ENCODE measurements around the gene FECH.
"Not testable (repeated sequence)": the region's sequence is repeated elsewhere in the genome, so short reads cannot be mapped to it uniquely, and the experiment has no call there.

FECH gene, protein sequence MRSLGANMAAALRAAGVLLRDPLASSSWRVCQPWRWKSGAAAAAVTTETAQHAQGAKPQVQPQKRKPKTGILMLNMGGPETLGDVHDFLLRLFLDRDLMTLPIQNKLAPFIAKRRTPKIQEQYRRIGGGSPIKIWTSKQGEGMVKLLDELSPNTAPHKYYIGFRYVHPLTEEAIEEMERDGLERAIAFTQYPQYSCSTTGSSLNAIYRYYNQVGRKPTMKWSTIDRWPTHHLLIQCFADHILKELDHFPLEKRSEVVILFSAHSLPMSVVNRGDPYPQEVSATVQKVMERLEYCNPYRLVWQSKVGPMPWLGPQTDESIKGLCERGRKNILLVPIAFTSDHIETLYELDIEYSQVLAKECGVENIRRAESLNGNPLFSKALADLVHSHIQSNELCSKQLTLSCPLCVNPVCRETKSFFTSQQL

DNA sequence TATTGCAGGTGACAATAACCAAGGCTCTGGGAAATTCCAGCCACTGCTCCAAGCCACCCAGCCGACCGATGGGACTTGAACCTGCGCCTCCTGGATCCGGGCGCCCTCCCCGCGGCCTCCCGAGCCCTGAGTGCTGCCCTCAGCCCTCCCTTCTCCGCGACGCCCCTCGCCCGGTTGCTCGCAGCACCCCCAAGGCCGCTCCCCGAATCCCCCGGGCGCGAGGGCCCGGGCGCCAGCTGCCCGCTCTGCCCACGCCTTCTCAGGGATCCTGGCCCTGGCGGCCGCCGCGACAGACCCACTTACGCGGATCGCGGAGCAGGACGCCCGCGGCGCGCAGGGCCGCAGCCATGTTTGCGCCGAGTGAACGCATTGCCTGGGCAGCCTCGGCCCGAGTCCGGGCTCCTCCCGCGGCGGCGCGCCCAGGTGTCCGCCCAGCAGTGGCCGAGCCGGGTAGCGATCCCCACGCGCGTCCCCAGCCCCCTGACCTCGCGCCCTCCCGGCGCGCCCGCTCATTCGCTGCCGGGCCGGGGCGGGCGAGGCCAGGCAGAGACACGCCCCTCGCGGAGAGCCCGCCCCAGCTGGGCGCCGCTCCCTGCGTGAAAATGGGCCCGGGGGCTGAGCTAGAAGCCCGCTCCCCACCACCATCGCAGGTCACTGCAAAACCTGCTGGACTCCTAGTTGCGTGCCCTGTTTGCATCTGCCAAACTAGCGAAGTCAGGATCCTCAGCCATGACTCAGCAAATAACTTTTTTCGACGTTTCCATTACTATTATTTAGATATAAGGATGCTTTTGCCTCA lies at the start of gene FECH:
Gene FECH (minus strand): TSS at position 452 of the 799 bp plus-strand sequence. CDS start 82 bp downstream, at position 370.
- DNase-seq, result peak; percentile 10 to 90 (median 66)

DNA sequence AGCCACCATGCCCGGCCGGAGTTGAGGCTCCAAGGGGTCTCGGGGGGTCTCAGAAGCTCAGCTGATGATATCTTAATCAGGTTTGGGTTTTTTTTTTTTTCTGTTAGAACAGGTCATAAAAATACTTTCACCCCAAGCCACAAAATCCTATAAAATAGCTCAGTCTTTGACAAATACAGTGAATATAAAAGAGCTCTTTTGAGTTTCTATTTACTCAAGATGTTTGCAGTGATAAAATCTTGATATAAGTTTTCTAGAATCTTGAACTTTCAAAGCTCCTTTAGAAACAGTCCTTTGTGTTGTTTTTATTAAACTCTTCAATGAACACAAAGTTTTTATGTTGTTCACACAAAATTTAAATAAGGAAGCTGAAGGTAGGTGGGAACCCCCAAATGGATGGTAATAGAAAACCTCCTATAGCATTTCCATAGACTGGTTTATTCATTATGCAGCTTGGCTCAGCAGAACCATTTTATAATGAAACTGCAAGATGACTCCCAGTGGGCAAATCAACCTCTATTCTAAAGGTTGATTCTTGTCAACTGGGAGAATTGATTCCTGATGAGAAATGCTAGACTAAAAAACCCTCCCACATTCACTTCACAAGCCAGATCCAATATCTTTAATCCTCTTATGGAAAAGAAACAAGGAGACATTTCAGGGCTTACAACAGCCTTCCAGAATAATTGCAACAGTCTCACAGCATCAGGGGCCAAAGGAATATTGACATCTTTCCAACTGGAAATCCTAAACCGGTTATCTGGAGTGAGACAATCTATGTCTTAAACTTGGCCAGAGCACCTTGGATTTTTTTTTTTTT lies 48.7 kb upstream of the FECH start:
- DNase-seq, result no peak

DNA sequence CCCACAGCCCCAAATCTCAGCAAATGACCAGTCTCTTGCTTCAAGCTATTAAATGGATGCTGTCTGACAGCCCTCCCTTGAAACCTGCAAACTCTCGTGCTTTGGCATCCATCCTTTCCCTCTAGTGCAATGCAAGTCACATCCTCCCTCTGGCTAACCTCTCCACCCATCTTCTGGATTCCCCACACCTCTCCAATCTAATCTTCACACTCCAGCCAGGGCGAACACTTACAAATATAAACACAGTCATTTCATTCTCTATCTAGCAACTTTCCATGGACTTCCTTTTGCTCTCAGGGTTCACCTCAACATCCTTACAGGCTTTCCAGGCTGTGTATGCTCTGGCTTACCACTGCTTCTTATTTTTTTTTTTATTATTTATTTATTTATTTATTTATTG lies 45.2 kb upstream of the FECH start:
- DNase-seq, result no peak

DNA sequence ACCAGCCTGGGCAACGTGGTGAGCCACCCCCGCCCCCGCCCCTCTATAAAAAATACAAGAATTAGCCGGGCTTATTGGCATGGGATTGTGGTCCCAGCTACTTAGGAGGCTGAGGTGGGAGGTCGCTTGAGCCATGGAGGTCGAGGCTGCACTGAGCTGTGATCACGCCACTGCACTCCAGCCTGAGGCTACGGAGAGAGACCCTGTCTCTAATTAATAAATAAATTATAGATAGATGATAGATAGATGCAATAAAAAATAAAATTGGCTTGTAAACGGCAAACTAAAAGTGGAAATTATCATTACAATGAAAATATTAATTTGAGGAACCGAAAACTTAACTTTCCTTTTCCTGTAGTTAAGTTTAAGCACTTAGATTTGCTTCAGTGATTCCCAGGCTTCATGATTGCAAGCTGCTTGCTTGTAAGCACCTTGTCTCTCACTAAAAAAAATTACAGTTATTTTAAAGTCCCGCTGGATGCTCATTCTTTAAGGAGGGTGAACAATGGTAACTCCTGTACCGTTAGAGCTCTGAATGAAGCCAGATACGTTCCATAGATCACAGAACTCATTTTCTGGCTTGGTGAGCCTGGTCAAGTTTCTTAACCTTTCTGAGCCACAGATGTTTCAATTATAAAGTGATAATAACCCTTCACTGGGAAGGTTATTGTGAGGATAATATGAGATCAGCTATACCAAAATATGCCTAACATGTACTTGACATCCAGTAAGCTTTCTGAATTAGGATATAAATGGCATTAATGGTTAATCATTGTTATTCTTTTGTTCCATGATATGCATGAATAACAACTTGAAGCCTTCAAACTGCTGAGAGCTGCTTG lies 44.5 kb upstream of the FECH start:
- DNase-seq, result no peak

DNA sequence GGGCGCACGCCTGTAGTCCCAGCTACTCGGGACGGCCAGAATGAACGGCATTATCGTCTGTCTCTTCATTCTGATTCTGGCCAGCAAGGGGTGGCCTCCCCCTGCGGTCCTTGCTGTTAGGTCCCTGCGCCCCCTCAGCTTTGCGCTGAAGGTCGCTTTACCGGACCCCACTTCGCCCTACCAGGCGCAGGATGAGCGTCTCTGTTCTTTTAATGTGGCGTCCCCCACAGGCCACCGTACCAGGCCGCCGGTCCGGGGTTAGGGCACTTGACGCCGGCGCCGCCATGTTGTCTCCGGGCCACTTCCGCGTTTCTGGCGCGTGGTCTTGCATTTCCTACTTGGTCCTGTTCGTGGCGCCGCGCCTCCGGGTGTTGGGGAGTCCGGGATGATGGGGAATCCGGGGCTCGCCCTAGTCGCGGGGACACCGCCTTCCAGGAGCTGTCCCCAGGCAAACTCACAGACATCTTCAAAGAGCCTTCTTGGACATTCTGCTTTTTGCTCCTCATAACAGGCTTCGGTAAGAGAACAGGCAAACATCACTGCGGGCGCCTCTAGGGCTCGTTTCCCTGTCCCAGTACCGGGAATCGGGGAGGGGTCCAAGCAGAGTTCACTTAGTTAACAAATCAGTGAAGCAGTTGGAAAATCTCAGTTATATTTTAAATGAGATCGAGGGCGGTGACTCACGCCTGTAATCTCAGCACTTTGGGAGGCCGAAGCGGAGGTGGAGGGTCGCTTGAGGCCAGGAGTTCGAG lies 43.7 kb upstream of the FECH start:
- DNase-seq, result peak; percentile 63 to 98 (median 92)

DNA sequence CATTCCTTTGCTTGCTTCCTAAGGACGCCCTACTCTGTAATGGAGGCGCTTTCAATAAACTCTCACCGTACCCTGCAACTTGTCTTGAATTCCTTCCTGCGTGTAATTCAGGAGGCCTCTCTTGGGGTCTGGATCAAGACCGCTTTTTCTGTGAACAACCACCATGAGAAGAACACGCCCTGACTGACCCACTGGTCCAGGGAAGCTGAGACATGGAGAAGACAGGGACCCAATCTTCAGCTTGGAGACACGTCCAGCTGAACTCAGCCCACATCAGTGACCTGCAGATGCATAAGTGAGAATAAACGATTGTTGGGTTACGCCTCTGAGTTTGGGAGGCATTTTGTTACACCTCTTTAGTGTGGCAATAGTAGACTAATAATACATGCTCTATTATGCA lies 42.9 kb upstream of the FECH start:
- no peak for DNase-seq

DNA sequence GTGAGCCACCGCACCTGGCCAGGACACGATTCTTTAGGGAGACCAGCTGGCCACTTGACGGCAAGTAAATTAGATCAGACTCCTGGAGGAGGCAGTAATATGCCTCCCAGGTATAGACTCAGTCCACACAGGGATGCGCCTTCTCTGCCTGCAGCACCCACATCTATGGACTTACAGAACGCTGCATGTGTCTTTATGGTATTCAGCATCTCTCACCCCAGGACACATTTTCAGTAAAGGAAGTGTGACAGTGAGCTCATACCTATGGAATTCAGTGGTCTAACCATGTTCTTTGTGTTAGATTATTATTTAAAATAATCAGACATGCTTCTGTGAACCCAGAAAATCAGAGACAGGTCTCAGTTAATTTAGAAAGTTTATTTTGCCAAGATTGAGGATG lies 41.0 kb upstream of the FECH start:
- no peak for DNase-seq

DNA sequence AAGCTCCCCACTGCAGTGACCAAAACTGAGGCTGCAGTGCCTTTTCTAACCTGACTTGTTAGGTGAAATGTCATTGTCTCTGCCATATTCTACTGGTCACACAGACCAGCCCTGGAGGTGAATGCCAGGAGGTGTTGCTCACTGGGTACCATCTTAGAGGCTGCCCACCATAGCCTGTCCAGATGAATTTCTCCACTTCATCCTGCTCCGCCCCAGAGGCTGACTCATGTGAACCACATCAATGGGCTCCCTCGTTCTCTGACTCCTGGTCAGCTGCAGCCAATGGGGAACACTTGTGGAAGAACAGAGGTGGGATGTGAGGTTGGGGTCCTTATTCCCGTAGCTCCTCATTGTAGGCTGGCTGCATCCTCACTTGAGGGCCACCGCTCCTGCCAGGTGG lies 38.5 kb upstream of the FECH start:
- DNase-seq, result no peak

DNA sequence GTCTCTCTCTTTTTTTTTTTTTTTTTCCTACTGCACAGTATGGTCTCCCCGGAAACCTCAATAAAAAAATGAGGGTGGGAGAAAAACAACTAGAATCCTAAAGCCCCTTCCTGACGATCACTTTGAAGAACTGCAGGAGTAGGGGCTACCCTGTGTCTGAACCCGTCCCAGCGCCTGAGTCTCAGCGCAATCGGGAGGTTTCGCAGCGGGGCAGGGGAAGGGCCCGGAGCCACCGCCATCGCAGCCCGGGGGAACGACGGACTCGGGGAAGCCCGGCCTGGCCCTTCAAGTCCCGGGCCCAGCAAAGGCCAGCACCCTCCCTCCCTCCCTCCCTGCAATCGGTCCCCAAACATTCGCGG lies 34.7 kb upstream of the FECH start:
- peak in 2 of 56 donors; percentile 45 to 59 for DNase-seq

DNA sequence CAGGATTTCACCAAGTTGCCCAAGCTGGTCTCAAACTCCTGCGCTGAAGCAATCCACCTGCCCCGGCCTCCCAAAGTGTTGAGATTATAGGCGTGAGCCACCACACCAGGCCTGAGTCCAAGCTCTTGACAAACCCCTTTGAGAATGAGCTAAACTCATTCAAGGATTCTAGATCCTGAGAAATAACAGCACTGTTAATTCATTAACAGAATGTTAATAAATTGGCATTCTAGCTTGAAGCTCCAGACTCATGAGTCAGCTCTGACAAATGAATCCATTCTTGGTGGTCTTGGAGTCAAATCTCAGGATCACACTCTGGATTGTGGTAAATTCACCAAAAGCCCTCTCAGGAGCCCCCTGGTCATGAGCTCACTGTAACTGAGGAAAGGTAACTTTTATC lies 33.4 kb upstream of the FECH start:
- no peak for DNase-seq

DNA sequence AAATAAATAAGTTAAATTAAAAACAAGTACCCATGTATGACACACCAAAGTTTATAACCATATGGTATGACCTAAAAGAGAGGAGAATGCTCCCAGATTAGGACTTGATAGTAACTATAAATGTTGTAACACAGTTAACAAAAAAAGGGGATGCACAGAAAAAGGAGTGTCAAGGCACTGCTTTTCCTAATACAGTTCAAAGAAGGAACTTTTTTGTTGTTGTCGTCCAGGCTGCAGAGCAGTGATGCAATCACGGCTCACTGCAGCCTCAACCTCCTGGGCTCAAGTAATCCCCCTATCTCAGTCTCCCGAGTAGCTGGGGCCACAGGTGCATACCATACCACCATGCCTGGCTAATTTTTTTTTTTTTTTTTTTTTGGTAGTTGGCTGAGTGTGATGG lies 32.4 kb upstream of the FECH start:
- DNase-seq, result no peak

DNA sequence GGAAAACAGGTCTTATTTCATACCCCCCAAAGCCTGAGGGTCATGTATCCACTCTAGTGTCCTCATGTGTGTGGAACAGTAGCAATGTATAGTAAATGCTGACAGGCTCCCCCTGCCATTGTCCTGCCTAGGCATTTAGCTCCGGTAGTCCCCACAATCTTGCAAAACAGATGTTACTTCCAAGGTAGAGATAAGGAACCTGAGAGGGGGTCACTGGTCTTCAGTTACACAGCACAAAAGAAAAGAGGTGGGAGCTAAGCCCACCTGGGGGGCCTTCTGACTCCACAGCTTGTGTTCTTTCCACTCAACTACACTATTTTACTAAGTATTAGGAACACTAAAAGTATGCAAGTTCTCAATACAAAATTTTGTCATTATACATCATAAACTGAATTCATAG lies 17.4 kb upstream of the FECH start:
- no peak for DNase-seq

DNA sequence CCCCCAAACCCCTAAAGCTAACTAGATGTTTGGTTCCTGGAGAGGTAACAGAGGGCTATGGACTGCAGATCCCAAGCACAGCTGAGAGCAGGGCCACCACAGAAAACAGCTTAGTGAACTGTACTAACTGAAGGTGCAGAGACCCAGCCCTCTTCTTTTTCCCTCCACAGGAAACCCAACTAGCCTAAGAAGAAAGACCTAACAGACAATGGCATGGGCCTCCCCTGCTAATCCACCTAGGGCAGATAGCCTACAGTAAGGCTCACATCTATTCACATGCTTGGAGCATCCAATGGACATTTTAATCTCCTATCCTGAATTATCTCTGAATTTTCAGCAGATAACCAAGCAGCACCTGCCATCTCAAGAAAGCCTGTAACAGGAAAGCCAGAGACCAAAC lies 8.8 kb upstream of the FECH start:
- DNase-seq, result no peak

DNA sequence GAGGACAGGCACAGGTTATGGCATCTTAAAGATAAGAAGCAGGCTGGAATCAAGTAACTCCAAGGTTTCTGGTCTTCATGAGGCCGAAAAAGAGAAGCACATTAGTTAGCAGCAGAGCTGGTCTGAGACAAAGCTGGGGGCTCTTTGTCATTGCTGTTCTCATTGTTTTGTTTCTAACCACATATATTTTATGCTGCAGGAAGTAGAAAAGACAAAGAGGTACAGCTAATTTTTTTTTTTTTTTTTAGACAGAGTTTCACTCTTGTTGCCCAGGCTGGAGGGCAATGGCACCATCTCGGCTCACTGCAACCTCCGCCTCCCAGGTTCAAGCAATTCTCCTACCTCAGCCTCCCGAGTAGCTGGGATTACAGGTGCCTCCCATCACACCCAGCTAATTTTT lies 6.2 kb upstream of the FECH start:
- not testable (repeated sequence) for DNase-seq

DNA sequence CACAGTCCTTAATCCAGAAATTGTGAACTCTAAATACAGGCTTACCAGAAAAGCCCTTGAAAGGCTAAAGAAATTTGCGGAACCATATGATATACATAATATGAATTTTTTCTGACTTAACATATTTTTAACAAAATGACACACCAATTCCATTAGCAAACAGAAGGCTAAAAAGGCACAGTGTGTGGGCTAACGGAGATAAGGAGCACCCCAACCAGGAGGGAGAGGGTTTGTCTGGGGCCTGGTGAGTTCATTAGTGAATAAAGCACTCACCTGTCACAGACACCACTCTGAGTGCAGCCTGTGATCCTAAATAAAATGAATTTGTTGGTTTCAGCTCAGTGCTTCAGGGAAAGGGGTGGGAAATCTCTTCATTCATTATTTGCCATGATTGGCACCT lies 2.7 kb upstream of the FECH start:
- no peak for DNase-seq

DNA sequence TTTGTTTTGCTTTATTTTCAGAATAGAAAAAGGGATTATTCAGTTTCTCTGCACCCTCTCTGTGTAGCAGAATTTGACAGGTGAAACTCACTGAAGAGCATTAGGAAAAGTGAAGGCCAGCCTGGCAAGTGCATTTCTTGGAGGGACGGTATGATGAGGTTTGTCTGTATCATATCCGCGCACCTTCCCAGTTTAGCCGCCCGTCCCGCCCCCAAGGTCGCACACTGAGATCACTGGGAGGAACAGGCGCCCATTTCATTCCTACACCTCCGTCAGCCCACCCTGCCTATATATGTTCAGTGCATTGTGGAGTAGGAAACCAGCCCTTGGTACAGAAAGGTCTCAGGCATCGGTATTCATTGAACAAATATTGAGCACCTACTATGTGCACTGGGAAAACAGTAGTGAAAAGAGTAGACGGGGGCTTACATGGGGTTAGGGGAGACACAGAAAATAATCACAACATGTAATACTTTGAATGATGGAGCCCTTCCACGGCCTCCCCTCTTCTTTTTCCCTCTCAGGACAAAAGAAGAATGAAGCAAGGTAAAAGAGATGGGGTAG lies 678 bp upstream of the FECH start:
- DNase-seq, result no peak

DNA sequence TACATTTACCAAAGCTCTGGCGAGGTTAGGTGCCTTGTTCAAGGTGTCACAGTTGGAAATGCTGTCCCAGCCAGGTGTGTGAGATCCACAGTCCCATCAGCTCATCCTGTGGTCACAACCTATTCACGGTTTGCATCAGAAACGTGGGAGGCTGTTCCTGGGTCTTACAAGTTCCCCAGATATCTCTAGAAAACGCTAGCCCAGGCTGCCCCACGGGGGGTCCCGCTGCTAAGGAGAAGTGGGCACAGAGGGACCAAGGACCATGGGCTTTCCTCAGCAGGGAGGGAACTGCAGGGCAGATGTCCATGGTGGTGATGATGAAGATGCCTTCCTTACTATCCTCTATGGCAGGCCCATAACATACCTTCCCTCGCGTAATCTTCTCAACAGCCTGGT lies 649 bp downstream of the FECH start:
- peak in 5 of 56 donors; percentile 31 to 53 (median 39) for DNase-seq

DNA sequence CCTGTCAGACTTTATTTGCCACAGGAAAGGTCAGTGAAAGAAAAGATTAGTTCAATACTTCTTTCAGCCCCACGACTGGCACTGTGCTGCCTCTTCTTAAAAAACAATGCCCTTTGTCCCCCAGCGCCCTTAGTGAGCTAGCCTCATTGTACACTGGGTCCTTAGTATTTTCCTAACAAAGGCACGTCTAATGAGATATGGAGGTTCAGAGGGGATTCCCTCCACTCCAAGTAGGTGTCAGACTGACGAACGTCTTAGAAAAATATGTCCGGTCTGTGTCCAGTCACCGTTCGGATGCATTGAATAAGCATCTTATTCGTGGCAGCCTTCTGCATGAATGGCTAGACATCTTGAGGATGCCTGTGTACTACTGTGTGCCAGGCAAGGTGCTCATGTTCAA lies 1.1 kb downstream of the FECH start:
- peak in 24 of 56 donors; percentile 8 to 67 (median 40) for DNase-seq

DNA sequence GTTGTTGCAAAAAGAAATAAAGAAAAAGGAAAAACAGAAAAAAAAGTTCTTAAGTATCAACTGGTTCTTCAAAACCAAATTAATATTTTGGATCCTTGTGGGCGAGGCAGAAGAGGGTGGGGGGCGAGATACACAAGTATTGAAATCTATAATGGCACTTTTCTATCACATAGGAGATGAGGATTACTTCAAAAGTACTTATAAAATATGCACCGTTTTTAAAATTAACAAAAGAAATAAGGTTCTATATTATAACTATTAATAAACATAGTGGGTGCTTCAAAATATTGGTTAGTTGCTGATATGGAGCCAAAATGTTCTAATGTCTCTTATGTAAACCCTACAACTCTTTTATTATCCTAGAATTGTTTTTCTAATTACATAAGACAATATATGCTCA lies 2.1 kb downstream of the FECH start:
- DNase-seq, result no peak

DNA sequence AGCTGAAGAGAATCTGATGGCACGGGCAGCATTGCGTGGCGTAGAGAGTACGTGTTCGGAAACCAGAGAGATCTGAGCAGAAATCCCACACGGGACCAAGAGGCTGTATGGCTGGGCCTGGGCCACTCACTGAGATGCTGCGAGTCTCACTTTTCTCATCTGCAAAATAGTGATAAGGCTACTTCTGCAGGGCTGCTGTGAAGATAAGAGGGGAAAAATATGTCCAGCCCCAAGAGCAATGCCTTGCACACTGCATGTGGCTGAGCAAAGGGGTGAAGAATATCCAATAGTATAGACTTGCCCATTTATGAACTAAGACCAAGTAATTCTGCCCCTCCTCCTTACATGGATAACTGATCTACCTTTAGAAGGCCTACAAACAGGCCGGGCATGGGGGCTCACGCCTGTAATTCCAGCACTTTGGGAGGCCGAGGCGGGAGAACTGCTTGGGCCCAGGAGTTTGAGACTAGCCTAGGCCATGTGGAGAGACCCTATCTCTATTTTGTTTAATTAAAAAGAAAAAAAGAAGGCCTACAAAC lies 3.1 kb downstream of the FECH start:
- no peak for DNase-seq
